ENCODE data around the gene IL17B. TPM values are rescaled to one million over a fixed set of nuclear protein-coding genes. Genes with fewer than 3 reads are reported as not detected.
A peak's percentile ranks its signal among the peaks of the same experiment; 100 is the strongest.

Gene IL17B
- total RNA-seq, 6 donors from 2014 or later = 2.4 TPM; not detected in 5

- Histone ChIP-seq H3K9me3 (no peaks in the 10 kb centered on the region), H3K36me3 (peaks cover 0 to 33% (median 14%) of the 10 kb centered on the region in 4 donors), H3K4me1 (peaks cover 7 to 16% (median 12%) of the 10 kb centered on the region in 4 donors), H3K27me3 (no peaks in the 10 kb centered on the region), H3K4me3 (peak within 1 kb of the TSS; percentile 43 to 93 (median 65)), H3K27ac (peak within 1 kb of the TSS; percentile 54 to 78 (median 70))
- 3 to 9% methylated on average over 18 to 43 of the region's 61 CpGs for WGBS, 2 donors
- TF ChIP-seq CTCF (IDR thresholded peaks at IDR 0.05) (peak in 1 of 6 experiments; percentile 27), POLR2A (IDR thresholded peaks at IDR 0.05) (peak in 1 of 4 donors; percentile 68), EP300 (IDR thresholded peaks at IDR 0.05) (no peak), POLR2AphosphoS5 (IDR thresholded peaks at IDR 0.05) (peak; percentile 40 to 56)
- ATAC-seq (ENCODE audit: low FRiP score in 2 of 2) (peak; percentile 99 to 100), DNase-seq (peak; percentile 97 to 99)
These were observed 21.5 kb downstream of the IL17B start, which contains the start of gene PCYOX1L for GRCh38 chr5:149357370-149358293. Gene PCYOX1L, plus strand, starts transcription at chr5:149358046. Its CDS starts 23 bp downstream, at chr5:149358069.

- Histone ChIP-seq H3K4me1 (peaks cover 7 to 16% (median 12%) of the 10 kb centered on the region in 4 donors), H3K4me3 (no peak overlapping the region), H3K27me3 (no peaks in the 10 kb centered on the region), H3K9me3 (no peaks in the 10 kb centered on the region), H3K36me3 (peaks cover 3 to 45% (median 23%) of the 10 kb centered on the region in 4 donors), H3K27ac (no peak overlapping the region)
- ATAC-seq (ENCODE audit: low FRiP score in 2 of 2) (no peak), DNase-seq (no peak)
- TF ChIP-seq POLR2A (IDR thresholded peaks at IDR 0.05) (no peak), CTCF (IDR thresholded peaks at IDR 0.05) (no peak), POLR2AphosphoS5 (IDR thresholded peaks at IDR 0.05) (no peak), EP300 (IDR thresholded peaks at IDR 0.05) (no peak)
- WGBS, 2 donors = 85 to 96% methylated on average over 8 of the region's 8 CpGs
These were observed 22.7 kb downstream of the IL17B start for GRCh38 chr5:149356391-149356790.

GRCh38 chr5:149355688-149356087 lies 23.4 kb downstream of the IL17B start:
- no peaks in the 10 kb centered on the region for H3K27me3 ChIP-seq
- peaks cover 10 to 52% (median 30%) of the 10 kb centered on the region in 4 donors for H3K36me3 ChIP-seq
- no peak overlapping the region for H3K4me3 ChIP-seq
- TF ChIP-seq POLR2A (IDR thresholded peaks at IDR 0.05) (no peak), POLR2AphosphoS5 (IDR thresholded peaks at IDR 0.05) (no peak), EP300 (IDR thresholded peaks at IDR 0.05) (no peak), CTCF (IDR thresholded peaks at IDR 0.05) (no peak)
- no peak for ATAC-seq (ENCODE audit: low FRiP score in 2 of 2)
- no peak overlapping the region for H3K27ac ChIP-seq
- no peak for DNase-seq
- no peaks in the 10 kb centered on the region for H3K9me3 ChIP-seq
- 100% methylated on average over 1 of the region's 1 CpG for WGBS, 2 donors
- peaks cover 7 to 16% (median 12%) of the 10 kb centered on the region in 4 donors for H3K4me1 ChIP-seq

GRCh38 chr5:149353911-149354310 lies 25.2 kb downstream of the IL17B start:
- WGBS, 2 donors = 92 to 94% methylated on average over 2 of the region's 2 CpGs
- Histone ChIP-seq H3K36me3 (peaks cover 25 to 70% (median 47%) of the 10 kb centered on the region in 4 donors), H3K27me3 (no peaks in the 10 kb centered on the region), H3K9me3 (no peaks in the 10 kb centered on the region), H3K4me1 (peaks cover 12 to 16% (median 14%) of the 10 kb centered on the region in 4 donors), H3K4me3 (no peak overlapping the region), H3K27ac (no peak overlapping the region)
- no peak for ATAC-seq (ENCODE audit: low FRiP score in 2 of 2)
- DNase-seq = no peak
- no peak for TF ChIP-seq POLR2AphosphoS5 (IDR thresholded peaks at IDR 0.05)
- no peak for TF ChIP-seq POLR2A (IDR thresholded peaks at IDR 0.05)
- TF ChIP-seq CTCF (IDR thresholded peaks at IDR 0.05) = no peak
- TF ChIP-seq EP300 (IDR thresholded peaks at IDR 0.05) = no peak

Data from upper lobe of left lung (tissue), 6 donors.